Raji (cell line): ENCODE data around the gene EEF1AKMT4.

Source experiments
- POLR2A ChIP-seq: IDR thresholded peaks from 2 replicates; pipeline ENCODE4 v1.6.1; 2011; ENCODE audit warnings: low read depth, low read length, control low read depth; ENCODE audit not compliant: insufficient read depth

EEF1AKMT4 gene

DNA sequence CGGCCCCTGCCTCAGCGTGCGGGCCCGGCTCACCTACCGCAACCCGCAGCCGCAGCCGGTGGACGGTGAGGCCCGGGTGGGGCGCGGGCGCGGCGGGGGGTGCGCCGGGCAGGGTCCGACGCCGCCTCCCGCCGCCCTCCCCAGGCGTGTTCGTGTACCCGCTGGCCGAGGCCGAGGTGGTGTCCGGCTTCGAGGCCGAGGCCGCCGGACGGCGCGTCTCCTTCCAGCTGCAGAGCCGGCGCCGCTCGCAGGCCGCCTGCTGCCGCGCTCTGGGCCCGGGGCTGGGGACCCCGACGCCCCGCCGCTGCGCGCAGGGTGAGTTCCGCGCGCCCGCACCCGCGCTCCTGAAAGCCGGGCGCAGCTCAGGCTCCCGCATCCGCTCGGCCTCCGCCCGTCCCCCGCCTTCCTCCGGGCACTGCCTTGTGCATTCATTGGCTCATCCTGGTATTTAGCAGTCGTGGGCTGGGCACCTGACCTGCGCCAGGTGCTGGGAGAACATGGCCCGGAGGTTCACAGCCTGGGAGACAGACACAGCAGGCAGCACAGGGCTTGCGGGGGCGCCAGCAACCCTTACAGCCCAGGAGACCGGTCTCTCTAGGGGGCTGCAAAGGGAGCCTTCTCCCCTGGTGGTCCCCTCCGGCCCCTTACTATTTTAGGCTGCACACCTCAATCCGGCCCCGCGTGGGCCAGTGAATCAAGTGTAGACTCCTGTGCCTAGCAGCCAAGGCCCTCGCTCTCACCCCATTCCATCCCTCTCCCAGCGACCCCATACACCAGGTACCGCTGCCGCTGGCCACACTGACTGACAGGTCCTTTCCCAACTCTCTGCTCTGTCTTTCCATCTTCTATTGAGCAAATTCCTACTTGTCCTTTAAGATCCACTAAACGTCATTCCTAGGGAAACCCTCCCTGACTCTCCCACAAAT lies 18.6 kb upstream of the EEF1AKMT4 start:
- TF ChIP-seq POLR2A: no peak

DNA sequence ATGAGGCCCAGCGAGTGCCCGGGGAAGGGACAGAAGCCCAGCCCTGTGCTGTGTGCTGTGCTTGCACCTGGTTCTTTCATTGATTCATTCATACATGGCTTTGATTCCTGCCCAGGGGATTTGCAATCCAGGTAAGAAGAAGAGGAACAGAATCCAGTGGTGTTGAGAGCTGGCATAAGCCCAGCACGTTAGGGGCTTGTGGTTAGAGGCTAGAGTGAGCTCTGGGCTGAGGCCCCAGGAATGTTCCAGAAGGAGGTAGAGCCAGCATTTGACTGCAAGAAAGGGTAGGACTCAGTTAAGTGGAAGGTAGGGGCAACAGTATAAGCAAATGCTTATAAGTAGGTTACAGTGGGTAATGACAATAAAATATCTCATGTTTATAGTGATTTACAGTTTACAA lies 17.8 kb upstream of the EEF1AKMT4 start:
- no peak for TF ChIP-seq POLR2A

DNA sequence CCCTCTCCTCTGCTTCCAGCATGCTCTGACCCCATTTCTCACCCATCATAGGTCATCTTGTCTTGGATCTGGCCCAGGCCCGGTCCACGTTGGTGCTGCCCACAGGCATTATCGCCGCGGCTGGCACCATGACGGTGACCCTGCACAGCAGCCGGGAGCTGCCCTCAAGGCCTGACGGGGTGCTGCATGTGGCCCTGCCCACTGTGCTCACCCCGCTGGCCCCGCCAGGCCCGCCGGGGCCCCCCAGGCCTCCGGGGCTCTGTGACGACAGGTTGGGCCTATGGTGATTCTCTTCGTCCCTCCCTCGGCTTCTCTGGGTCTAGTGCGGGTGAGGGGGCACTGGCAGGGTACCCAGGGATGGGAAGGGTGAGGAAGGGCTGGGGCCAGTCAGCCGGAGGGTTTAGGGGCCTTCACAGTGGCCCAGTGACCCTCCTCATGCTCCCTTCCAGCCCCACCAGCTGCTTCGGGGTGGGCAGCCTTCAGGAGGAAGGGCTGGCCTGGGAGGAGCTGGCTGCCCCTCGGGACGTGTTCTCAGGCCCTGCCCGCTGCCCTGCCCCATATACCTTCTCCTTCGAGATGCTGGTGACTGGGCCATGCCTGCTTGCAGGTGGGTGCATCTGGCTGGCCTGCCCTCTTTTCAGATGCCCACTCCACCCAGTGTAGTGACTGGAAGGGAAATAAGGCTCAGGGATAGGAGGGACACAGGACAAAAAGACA lies 16.2 kb upstream of the EEF1AKMT4 start:
- no peak for TF ChIP-seq POLR2A

DNA sequence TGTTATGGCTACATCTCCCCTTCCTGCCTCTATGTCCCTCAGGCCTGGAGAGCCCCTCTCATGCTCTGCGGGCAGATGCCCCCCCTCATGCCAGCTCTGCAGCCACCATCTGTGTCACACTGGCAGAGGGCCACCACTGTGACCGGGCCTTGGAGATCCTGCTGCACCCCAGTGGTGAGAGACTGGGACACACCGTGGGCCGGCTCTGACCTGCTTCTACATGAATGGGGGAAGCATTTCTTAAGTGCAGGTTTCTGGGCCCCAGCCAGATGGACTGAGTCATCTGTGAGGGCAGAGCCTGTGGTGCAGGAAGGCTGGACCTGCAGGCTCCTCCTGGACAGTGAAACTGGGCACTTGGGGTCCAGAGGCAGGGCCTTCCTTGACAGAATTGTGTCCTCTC lies 15.2 kb upstream of the EEF1AKMT4 start:
- TF ChIP-seq POLR2A: no peak

DNA sequence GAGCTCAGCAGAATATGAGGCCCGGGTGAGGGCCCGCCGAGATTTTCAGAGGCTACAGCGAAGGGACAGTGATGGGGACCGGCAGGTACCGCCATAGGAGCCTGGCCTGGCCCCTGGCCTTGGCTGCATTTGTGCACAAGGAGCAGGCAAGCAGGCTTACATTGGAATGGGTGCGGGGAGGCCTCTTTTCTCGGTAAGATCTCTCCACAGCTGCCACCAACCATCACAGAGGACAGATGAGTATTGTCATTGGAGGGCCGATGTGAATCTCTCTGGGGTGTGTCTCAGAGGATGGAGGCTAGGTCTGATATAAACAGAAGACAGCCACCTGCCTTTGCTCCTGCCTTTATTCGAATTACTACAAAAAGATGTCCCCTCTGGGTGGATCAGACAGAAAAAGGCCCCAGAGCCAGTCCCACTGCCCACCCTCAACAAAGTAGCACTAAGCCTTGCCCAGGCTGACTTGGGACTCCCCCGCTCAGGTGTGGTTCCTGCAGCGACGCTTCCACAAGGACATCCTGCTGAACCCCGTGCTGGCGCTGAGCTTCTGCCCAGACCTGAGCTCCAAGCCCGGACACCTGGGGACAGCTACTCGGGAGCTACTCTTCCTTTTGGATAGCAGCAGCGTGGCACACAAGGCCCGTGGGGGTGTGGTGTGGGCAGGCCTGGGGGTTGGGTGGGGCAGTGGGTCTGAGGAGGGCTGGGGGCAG lies 14.6 kb upstream of the EEF1AKMT4 start:
- no peak for TF ChIP-seq POLR2A

DNA sequence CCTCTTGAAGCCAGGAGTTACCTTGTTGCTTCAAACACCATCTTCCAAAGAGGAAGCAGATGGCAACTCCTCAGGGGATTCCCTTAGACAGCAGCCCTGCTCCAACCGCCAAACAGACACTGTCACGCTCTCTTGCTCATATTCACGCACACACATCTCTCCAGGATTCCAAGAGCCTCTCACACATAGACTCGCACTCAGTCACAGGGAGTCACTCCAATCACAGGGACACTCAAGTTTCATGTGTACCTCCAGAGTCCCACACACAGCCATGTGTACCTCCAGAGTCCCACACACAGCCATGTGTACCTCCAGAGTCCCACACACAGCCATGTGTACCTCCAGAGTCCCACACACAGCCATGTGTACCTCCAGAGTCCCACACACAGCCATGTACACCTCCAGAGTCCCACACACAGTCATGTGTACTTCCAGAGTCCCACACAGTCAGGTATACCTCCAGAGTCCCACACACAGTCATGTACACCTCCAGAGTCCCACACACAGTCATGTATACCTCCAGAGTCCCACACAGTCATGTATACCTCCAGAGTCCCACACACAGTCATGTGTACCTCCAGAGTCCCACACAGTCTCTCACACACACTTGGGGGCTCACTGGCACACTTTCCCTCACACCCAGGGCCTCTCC lies 14.0 kb upstream of the EEF1AKMT4 start:
- TF ChIP-seq POLR2A: no peak

DNA sequence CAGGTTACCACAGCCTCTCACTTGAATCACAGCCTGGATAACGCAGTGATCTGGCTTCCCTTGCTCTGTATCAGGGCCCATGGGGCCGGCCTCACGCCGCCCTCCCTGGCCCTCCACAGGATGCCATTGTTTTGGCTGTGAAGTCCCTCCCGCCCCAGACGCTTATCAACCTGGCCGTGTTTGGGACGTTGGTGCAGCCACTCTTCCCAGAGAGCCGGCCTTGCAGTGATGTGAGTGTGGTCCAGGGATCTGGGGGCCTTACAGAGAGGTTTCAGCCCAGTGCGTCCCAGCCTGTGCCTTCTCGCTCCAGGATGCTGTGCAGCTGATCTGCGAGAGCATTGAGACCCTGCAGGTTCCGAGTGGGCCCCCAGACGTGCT lies 13.4 kb upstream of the EEF1AKMT4 start:
- TF ChIP-seq POLR2A: no peak

DNA sequence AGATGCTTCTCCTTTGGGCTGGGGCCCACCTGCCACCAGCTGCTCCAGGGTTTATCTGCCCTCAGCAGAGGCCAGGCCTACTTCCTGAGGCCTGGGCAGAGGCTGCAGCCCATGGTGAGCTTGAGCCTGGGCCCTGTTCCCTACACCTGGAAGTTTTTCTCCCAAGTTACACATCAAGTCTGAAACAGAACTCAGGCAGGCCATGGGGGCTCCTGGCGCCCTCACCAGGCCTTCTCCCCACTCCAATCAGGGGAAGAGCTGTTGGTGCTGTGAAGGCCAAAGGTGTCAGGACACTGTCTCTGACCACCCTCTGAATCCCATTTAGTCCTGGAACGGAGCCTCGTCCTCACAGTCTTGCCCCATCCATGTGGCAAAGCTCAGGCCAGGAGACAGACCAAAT lies 12.8 kb upstream of the EEF1AKMT4 start:
- TF ChIP-seq POLR2A: no peak

DNA sequence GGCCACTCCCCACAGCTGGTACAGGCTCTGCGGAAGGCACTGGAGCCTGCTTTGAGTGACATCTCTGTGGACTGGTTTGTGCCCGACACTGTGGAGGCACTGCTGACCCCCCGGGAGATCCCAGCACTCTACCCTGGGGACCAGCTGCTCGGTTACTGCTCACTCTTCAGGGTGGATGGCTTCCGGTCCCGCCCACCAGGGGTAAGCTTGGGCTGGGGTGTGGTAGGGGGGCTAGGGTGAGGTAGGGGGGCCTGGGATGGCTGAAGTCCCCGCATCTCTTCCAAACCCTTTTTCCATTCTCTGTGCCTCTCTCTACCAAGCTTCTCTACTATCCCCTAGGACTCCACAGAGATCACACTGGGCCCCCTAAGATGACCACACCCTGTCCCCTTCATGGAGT lies 12.3 kb upstream of the EEF1AKMT4 start:
- no peak for TF ChIP-seq POLR2A

DNA sequence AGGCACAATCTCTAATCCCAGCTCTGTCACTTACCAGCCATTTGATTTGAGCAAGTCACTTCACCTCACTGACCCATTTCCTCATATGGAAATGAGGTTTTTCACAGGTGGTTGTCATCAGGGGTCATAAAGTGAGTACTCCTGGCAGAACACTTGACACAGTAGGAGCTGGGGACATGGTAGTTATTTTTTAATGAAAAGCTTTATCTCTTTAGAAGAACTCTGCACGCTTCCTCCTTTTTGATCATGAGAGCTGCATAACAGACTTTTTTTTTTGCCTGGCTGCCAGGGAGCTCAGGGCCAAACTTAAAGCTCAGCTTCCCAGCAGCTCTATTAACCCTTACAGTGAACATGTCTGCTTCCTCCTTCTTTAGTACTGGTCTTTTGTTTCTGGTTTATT lies 11.7 kb upstream of the EEF1AKMT4 start:
- TF ChIP-seq POLR2A: no peak

DNA sequence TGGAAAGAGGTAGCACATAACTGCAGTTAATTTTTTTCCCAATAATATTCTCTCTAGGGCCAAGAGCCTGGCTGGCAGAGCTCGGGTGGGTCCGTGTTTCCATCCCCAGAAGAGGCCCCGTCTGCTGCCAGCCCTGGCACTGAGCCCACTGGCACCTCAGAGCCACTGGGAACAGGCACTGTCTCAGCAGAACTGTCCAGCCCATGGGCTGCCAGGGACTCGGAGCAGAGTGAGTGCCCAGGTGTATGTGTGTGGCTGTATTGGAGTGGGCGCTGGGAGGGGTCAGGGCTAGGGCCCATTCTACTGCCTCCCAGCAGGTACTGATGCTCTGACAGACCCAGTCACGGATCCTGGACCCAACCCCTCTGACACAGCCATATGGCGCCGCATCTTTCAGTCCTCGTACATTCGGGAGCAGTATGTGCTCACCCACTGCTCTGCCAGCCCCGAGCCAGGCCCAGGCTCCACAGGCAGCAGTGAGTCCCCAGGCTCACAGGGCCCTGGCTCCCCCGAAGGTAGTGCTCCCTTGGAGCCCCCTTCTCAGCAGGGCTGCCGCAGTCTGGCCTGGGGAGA lies 11.1 kb upstream of the EEF1AKMT4 start:
- no peak for TF ChIP-seq POLR2A

DNA sequence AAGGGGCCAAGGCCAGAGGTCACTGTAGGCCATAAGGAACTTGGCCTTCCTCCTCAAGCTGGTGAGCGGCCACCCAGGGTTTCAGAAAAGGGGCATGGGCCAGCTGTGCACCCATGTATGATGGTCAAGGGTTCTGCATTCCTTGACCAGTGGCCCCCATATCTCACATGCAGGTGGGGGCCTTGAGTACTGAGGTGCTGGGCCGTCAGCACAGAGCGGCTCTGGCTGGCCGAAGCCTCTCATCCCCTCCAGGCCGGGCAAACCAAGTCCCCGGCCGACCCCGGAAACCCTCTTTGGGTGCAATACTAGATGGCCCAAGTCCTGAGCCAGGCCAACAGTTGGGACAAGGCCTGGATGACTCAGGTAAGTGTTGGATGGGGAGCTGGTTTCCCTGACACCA lies 10.3 kb upstream of the EEF1AKMT4 start:
- no peak for TF ChIP-seq POLR2A

DNA sequence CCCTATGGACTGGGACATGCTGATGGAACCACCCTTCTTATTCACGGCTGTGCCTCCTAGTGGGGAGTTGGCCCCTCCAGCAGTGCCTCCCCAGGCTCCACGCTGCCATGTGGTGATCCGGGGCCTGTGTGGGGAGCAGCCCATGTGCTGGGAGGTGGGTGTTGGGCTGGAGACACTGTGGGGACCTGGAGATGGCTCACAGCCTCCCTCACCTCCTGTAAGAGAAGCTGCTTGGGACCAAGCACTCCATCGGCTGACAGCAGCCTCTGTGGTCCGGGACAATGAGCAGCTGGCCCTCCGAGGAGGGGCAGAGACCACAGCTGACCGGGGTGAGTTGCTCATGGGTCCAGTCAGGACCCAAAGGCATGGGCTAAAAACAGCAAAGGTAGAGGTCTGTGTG lies 9.8 kb upstream of the EEF1AKMT4 start:
- TF ChIP-seq POLR2A: no peak

DNA sequence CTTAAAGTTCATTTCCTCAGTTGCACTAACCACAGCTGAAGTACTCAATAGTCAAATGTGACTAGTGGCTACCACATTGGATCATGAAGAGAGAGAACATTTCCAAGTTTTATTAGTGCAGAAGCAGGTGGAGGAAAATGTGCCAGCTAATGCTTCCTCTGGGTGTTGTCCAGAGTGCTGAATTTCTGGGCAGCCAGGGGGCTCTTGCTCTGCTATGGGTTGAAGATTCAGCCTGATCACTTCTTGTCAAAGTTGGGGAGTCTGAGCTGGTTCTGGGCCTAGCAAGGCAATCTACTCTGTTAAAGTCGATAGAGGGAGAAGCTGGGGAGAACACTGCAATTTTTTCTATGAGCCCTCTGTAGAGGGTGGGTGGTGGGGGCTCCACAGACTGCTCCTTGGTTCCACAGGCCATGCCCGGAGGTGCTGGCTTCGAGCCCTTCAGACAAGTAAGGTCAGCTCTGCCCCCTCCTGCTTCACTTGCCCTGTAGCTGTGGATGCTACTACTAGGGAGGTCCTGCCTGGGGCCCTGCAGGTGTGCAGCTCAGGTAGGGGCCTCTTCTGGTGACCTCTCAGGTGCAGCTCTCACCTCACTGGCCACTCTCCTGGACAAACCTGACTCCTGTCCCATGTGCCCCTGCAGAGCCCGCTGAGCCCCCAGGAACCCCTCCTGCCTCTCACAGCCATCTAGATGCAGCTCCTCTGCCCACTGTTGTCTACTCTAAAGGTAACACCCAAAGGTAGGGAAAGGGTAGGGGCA lies 8.9 kb upstream of the EEF1AKMT4 start:
- TF ChIP-seq POLR2A: no peak
